NCI-H524 treated with DMSO at 0.1 percent for 48 hours (cell line): Measurements from ENCODE around the gene HTR2C.
"Not testable (repeated sequence)": the region's sequence is repeated elsewhere in the genome, so short reads cannot be mapped to it uniquely, and the experiment has no call there.

Experiments used
- DNase-seq: peaks from one replicate; lab custom pipeline; 2025; lab: John Stamatoyannopoulos, UW

The HTR2C gene

DNA sequence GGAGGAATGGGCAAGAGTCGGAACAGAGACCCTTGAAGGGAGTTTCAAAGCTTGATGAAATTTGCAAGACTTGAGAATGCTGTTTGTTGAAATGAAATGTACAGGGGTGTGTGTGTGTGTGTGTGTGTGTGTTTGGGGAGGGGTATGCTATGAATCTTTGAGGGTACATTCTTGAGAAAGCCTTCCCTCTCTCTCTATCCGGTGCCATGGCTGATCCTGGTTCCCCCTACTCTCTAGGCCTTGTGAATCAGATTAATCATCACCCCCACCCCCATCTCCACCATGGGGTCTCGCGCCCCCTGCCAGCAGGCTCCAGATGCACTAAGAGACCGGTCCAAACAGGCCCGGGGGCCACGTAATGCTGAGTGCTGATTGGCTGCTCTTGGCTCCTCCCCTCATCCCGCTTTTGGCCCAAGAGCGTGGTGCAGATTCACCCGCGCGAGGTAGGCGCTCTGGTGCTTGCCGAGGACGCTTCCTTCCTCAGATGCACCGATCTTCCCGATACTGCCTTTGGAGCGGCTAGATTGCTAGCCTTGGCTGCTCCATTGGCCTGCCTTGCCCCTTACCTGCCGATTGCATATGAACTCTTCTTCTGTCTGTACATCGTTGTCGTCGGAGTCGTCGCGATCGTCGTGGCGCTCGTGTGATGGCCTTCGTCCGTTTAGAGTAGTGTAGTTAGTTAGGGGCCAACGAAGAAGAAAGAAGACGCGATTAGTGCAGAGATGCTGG, at the start of gene HTR2C:
Gene HTR2C (plus strand): TSS at position 441 of the 729 bp plus-strand sequence. CDS start 142,851 bp downstream, outside the sequence.
- no peak for DNase-seq

DNA sequence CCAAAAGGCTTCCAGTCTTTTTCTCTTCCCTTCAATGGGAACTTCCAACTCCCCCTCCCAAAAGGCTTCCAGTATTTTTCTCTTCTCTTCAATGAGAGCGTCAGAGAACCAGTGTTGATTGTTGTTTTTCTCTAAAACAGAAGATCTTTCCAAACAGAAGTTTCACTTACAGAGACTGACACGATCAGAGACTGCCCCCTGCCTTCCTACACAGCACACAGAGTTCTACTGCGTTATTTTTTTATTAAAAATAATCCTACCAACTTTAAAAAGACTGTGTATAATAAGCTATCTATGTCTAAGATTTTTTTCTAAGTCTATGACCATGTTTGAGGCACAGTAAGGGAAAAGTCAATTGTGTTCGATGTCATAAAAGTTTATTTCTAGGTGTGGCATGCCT, 3.5 kb upstream of the HTR2C start:
- DNase-seq = no peak

GRCh38 chrX:114581528-114582263, 2.2 kb upstream of the HTR2C start:
- DNase-seq = peak; percentile 4

DNA sequence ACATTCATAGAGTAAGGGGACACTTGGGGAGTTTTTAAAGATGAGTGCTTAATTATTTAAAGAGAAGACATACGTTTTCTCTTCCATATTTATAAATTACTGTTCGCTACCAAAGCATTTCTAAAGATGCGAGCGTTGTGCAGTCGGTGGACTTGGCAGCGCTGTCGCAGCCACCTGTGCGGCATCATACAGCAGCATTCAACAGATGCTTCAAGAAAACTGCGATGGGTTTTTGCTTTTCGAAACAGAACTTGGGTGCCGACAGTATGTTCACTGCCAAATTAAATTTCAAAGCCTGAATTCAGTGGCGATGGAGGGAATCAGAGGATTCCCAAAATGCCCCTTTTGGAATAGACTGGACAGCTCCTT, 1.6 kb upstream of the HTR2C start:
- no peak for DNase-seq

DNA sequence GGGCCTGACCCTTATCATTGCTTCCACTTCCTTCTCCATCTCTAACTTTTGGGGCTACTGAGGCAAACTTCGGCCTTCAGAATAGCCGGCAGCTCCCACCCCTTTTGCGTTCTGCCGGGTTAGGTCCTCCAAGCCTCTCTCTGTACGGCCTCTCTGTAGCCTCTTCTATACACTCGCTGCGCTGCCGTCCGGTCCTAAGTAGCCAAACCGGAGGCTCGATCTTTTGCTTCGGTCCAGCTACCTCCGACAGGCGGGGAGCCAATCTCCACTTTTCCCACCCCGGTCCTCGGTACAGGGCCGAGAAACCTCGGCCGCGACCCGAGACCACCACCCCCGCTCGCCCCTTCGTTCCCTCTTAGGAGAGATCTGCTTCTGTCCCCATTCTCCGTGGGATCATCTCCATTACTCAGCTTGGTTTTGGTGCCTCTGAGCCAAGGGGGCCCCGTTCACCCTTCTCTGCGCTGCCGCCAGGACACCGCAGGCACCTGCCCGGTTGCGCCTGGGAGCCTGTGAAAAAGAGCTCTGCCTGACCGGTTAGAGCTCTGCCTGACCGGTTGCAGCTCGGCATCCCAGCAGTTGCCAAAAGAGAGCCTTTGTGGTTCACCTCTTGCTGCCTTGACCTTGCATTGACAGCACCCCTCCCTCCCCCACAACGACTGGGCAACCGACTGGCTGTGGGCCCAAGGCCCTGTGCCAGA, 1.0 kb upstream of the HTR2C start:
- DNase-seq = no peak

GRCh38 chrX:114584375-114584943, 573 bp downstream of the HTR2C start:
- no peak for DNase-seq

DNA sequence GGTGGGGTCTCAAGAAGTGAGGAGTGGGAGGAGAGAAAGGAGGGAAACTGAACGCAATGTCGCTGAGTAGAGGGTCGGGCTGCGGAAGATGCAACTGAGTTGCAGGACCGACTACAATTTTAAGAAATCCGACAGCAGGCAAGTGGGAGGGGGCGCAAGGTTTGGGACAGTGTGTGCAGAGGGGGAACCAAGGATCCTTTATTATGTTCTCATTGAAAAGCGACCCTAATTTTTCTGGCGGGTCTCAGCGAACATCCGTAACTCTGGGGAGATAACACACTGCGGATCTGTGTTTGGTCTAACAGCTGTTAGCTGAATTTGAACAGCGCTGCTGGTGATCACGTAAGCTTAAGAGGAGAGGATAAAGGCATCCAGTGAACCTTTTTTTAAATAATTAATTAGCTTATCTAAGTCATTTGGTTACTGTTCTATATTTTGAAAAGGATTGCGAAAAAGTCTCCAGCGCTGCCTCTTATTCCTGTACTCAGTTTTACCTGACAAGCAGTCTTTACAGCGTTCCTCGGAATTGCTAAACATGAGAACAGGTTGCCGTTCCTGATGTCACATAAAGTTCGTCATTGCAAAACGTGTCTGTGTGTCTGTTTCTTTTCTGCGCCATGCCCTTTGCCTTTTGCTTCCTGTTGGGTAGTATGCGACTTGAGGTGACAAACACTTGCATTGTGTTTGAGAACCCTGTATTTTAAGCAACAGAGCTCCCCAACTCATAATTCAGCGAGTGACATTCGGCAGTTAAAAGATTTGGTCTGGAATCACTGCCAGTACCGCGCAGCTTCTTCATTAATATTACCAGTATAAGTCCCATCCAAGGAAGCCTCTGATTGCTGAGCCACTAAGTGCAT, 1.3 kb downstream of the HTR2C start:
- DNase-seq = peak; percentile 26

GRCh38 chrX:114591121-114591520, 7.2 kb downstream of the HTR2C start:
- no peak for DNase-seq

DNA sequence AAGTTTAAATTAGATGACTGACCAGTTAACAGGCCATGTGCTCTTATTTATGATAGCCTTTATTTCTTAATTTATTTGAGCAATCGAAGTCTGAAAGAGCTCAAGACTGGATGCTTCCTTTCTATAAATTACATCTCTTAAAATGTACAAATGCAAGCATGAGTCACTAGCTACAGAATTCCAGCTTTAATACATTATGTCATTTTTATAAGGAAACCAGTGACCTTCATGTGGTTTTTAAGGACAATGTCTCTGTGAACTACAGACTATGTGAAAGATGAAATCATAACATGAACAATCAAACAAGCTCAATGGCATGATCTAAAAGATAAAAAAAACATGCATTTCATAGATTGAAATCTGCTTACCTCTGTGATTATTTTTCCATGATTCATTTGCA, 15.4 kb downstream of the HTR2C start:
- no peak for DNase-seq

- no peak for DNase-seq
Measured at GRCh38 chrX:114599911-114600310, 16.0 kb downstream of the HTR2C start.

GRCh38 chrX:114606619-114607018, 22.7 kb downstream of the HTR2C start:
- DNase-seq = not testable (repeated sequence)

DNA sequence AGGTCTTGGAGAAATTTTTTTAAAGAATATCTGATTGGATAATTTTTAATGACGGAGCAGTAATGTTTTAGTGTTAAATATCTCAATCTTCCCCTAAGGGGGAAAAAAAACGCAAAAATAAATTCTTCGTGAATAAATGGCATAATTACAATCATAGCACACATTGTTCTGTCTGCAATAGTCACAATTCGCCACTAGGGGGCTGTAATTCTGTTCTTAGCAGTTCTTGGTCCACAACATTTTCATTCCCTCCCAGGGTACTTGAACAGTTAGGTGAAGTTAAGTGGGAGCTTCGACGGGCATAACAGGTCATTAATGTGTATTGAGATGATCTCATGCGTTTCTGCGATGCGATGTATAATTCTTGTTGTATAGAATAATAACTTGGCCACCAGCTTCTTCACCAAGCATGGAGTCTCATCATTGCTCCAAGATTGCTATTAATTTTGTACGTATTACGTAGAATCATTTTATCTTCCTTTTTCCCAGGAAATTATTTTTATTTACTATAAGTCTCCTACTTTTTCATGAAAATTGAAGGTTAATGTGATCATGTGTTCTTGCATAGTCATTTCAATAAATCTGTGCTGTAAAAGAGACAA, 27.2 kb downstream of the HTR2C start:
- DNase-seq = peak; percentile 38

GRCh38 chrX:114615765-114616164, 31.9 kb downstream of the HTR2C start:
- DNase-seq = no peak

DNA sequence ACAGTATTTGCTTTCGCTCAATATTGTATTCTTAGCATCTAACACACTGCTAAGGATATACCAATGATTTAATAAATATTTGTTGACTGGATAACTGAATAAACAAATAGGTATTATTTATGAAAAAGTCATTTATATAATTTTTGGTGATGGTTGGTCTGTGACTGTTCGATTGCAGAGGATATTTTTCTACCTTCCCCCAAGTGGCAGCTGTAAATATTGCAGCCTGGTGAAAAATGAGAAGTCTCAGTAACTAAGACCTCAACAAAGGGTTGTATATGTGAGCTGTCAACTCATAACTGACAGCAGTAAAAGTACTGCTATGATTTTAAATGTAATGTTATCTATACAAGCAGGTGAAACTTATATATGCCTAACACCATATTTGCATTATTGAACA, 36.0 kb downstream of the HTR2C start:
- DNase-seq = no peak

DNA sequence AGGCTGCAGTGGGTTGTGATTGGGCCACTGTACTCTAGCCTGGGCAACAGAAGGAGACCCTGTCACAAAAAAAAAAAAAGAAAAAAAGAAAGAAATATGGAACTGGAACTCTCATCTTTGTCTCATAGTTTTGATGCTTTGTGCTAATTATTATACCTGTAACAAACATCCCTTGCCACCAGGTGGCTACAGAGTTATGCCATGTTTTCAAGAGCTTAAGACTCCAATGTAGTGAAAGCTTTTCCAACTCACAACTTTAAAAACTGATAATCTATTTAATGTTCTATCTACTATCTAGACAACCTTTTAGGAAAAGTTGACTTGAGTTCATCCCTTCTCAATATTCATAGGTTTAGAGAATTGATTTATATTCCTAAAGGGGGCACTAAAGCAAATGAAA, 42.4 kb downstream of the HTR2C start:
- DNase-seq = no peak

DNA sequence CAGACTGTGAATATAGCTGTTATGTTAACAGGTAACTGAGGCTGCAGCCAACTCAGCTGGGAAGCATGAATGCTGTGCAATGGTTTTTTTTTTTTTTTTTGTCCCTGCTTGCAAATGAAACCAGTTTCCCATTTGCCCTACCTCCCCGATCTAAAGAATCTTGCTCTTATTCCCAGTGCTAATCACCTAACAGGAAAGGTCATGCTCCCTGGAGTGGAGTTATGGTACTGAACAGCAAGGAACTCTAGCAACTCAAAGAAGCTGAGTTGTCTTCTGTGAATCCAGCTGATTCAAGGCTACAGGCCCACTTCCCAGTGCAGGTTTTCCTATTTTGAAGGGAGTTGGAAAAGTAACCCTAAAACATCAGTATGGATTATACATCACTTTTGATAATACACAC, 52.1 kb downstream of the HTR2C start:
- DNase-seq = no peak

DNA sequence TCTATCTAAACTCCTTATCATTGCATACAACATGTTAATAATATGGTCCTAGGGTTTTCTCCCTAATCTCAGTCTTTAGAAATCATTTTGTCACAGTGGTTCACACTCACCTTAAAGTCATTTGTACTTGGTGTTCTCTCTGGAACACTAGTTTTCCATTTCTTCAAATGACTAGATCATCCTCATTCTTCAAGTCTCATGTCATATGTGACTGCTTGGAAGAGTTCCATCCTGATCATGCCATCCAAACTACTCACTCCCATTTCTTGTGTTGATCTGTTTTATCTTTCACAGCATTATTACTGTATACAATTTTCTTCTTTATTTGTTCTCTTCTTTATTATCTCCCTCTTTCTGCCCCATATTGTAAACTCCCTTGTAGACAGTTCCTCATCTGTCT, 66.5 kb downstream of the HTR2C start:
- no peak for DNase-seq

DNA sequence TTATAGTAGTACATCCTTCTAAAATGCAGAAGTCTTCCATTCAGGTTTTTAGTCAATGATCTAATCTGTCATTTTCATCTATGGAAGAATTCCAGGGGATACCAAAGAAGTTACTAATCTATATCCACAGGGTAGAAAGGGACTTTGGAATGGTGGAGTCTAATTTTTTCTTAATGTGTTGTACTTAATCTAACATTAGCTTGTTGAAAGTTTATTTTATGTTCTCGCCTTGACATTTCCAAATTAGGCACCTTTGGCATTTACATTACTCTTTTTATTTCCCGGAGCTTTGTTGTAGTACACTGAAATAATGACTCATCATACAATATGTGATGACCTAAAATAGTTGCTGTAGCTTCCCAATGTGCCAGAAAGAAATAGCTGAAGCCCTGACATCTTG, 91.5 kb downstream of the HTR2C start:
- DNase-seq = no peak

- DNase-seq = not testable (repeated sequence)
Measured at GRCh38 chrX:114700533-114700932, 116.6 kb downstream of the HTR2C start.

- DNase-seq = no peak
Measured at GRCh38 chrX:114709406-114709805, 125.5 kb downstream of the HTR2C start.

GRCh38 chrX:114710571-114710970, 126.7 kb downstream of the HTR2C start:
- DNase-seq = no peak
